HepG2 (cell line): Measurements from ENCODE around the gene MAP3K14. TPM values are rescaled to one million over a fixed set of nuclear protein-coding genes. Genes with fewer than 3 reads are reported as not detected.

Experiments used
- CBX2 ChIP-seq, 2 experiments: fragments of 200-600 bp in 1 of 2; sonication (generic); formaldehyde crosslinking in 1 of 2; IDR thresholded peaks; 2 replicates each; pipeline versions ENCODE4 v1.7.0 to v1.8.1; 2018 to 2022; ENCODE audit warnings: low read depth in 2 of 2, low read length in 1 of 2, mild to moderate bottlenecking in 1 of 2, missing genetic modification reagents in 1 of 2
- CEBPG ChIP-seq: IDR thresholded peaks from 2 replicates; pipeline ENCODE4 v1.6.1; 2016
- FOXC1 ChIP-seq: sonication (generic); formaldehyde crosslinking; IDR thresholded peaks from 2 replicates; pipeline ENCODE4 v1.8.0; 2022; ENCODE audit warnings: mild to moderate bottlenecking, missing genetic modification reagents, borderline replicate concordance
- GATAD2A ChIP-seq: IDR thresholded peaks from 2 replicates; pipeline ENCODE4 v1.6.1; 2016
- IKZF5 ChIP-seq: IDR thresholded peaks from 2 replicates; pipeline ENCODE4 v1.6.1; 2018; ENCODE audit warnings: missing genetic modification reagents, mild to moderate bottlenecking, missing compliant biosample characterization
- KAT8 ChIP-seq: IDR thresholded peaks from 2 replicates; pipeline ENCODE4 v1.6.1; 2016; ENCODE audit warnings: missing genetic modification reagents, missing compliant biosample characterization
- KDM2A ChIP-seq: sonication (generic); formaldehyde crosslinking; IDR thresholded peaks from 2 replicates; pipeline ENCODE4 v1.4.0; 2020; ENCODE audit warnings: low read depth, missing genetic modification reagents, borderline replicate concordance
- MIER3 ChIP-seq: IDR thresholded peaks from 2 replicates; pipeline ENCODE4 v1.6.1; 2016; ENCODE audit warnings: missing compliant biosample characterization, borderline replicate concordance
- PAXIP1 ChIP-seq: sonication (generic); formaldehyde crosslinking; conservative IDR thresholded peaks from 2 replicates; pipeline ENCODE4 v1.4.0; 2020; ENCODE audit warnings: mild to moderate bottlenecking, missing genetic modification reagents, moderate library complexity
- POGZ ChIP-seq: sonication (generic); formaldehyde crosslinking; IDR thresholded peaks from 2 replicates; pipeline ENCODE4 v1.4.0; 2020; ENCODE audit warnings: mild to moderate bottlenecking, missing genetic modification reagents
- PRDM10 ChIP-seq: sonication (generic); formaldehyde crosslinking; IDR thresholded peaks from 2 replicates; pipeline ENCODE4 v1.4.0; 2020; ENCODE audit warnings: low read depth, missing genetic modification reagents
- SALL1 ChIP-seq: sonication (generic); formaldehyde crosslinking; IDR thresholded peaks from 2 replicates; pipeline ENCODE4 v1.8.0; 2022; ENCODE audit warnings: mild to moderate bottlenecking, missing genetic modification reagents
- SIX1 ChIP-seq: sonication (generic); formaldehyde crosslinking; IDR thresholded peaks from 2 replicates; pipeline ENCODE4 v1.4.0; 2020; ENCODE audit warnings: missing genetic modification reagents, borderline replicate concordance
- ZNF501 ChIP-seq: sonication (generic); formaldehyde crosslinking; IDR thresholded peaks from 2 replicates; pipeline ENCODE4 v1.5.1; 2020; ENCODE audit warnings: mild to moderate bottlenecking, moderate library complexity, missing genetic modification reagents
- polyA plus RNA-seq, 8 experiments: library from polyadenylated mRNA; depleted of rRNA in 3 of 8; stranded (reverse) in 7 of 8; unstranded in 1 of 8; fragments of >200 nt; fragmentation: Illumina TruSeq in 4 of 8; extraction: Trizol in 4 of 8; gene quantifications; 2 replicates each; pipeline versions ENCODE4 v1.2.1 to v1.2.3, GENCODE V29; 2011 to 2016; ENCODE audit warnings: low read depth in 4 of 8, missing spikeins in 1 of 8, mixed read lengths in 1 of 8; ENCODE audit not compliant: insufficient read depth in 1 of 8
- total RNA-seq, 5 experiments: library from RNA; depleted of rRNA; stranded (reverse); fragments of >200 nt; fragmentation: Illumina TruSeq; extraction: Trizol; gene quantifications; 2 replicates each; pipeline ENCODE4 v1.2.3, GENCODE V29; 2016; ENCODE audit warnings: low read depth in 1 of 5

MAP3K14 gene
- total and polyA plus RNA-seq, 2 of the 13 experiments (the other 11 are each of a cell fraction or from before 2014, with no cell fraction given): 2.6 TPM

GRCh38 chr17:45277216-45277849, 39.5 kb downstream of the MAP3K14 start (continued):
- peak; percentile 52; the same call in 1 of the 2 replicates for TF ChIP-seq PAXIP1 (CRISPR knock-in tag)
- no peak for TF ChIP-seq PRDM10 (CRISPR knock-in tag)
- peak; percentile 45; the same call in 1 of the 2 replicates for TF ChIP-seq ZNF501 (CRISPR knock-in tag)
- TF ChIP-seq KAT8 (CRISPR knock-in tag): peak; percentile 52; the same call in 1 of the 2 replicates
- peak; percentile 77 for TF ChIP-seq GATAD2A (CRISPR knock-in tag)
- peak; percentile 28 for TF ChIP-seq CEBPG (CRISPR knock-in tag)
- TF ChIP-seq FOXC1 (CRISPR knock-in tag): 0 out of 2 replicates have a peak, but pooled peaks have one; percentile 25
- peak; percentile 74; the same call in 1 of the 2 replicates for TF ChIP-seq KDM2A (CRISPR knock-in tag)
- peak; percentile 64 for TF ChIP-seq SALL1 (CRISPR knock-in tag)
- peak; percentile 68; the same call in 1 of the 2 replicates for TF ChIP-seq IKZF5 (CRISPR knock-in tag)
- 0 out of 2 replicates have a peak, but pooled peaks have one; percentile 27 for TF ChIP-seq POGZ (CRISPR knock-in tag)
- peak; percentile 69; the same call in 1 of the 2 replicates for TF ChIP-seq MIER3 (CRISPR knock-in tag)
- TF ChIP-seq CBX2 (IDR thresholded peaks at IDR 0.05; ENCODE audit: low read depth, low read length): no peak
- TF ChIP-seq CBX2 (CRISPR knock-in tag; IDR thresholded peaks at IDR 0.05; ENCODE audit: low read depth): no peak
- 0 out of 2 replicates have a peak, but pooled peaks have one; percentile 20 for TF ChIP-seq SIX1
